Stimulated activated CD4-positive, alpha-beta T cell treated with anti-CD3 and anti-CD28 coated beads, Interleukin-12 subunit alpha, Interleukin-12 subunit beta, amount 100 ng/mL, for 48 hours (primary cell): Measurements from ENCODE around the gene SARM1.

Experiments
- DNase-seq, 3 donors: peaks; one replicate each; pipeline ENCODE4 v3.0.0-alpha.2; 2020; ENCODE audit warnings: low read depth in 2 of 3, low spot score in 1 of 3

SARM1 gene

GRCh38 chr17:28394337-28395116, 23.0 kb downstream of the SARM1 start:
- no peak for DNase-seq

- DNase-seq, result no peak
Measured at GRCh38 chr17:28395426-28395825, 23.9 kb downstream of the SARM1 start.

DNA sequence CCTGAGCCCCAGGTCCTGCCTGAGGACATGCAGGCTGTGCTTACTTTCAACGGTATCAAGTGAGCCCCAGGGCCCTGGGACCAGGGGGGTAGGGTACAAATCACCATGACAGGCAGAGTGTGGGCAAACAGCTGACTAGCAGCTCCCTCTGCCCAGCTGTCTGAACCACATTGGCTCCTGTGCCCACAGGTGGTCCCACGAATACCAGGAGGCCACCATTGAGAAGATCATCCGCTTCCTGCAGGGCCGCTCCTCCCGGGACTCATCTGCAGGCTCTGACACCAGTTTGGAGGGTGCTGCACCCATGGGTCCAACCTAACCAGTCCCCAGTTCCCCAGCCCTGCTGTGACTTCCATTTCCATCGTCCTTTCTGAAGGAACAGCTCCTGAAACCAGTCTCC, 24.5 kb downstream of the SARM1 start:
- no peak for DNase-seq

- no peak for DNase-seq
Measured at GRCh38 chr17:28396635-28397239, 25.2 kb downstream of the SARM1 start.

- DNase-seq, result no peak
Measured at GRCh38 chr17:28397275-28397674, 25.8 kb downstream of the SARM1 start.

DNA sequence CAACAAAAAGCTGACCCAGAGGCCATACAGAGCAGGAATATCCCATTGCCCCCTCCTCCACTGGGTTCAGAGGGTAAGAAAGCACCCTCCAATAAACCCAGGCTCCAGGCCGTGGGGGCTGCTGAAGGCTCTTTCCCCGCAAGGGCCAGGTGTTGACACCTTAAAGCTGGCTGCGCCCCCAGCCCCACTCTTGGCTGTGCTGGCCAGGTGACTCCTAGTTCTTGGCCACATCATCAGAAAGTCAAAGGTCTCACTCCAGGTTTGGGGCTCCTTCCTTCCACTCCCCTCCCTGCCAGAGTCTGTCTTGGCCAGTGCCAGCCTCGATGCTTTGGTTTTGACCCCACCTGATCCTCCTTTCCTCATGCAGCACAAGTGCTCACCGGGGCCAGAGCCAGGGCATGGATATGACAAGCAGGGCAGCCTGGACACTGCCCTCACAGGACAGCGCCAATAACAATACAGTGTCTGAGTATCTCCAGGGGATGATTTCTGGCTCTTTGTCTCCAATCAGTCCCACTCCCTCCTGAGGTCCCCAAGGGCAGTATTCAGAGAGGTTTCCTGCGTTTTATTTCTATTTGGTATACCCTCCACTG, 26.3 kb downstream of the SARM1 start:
- no peak for DNase-seq

DNA sequence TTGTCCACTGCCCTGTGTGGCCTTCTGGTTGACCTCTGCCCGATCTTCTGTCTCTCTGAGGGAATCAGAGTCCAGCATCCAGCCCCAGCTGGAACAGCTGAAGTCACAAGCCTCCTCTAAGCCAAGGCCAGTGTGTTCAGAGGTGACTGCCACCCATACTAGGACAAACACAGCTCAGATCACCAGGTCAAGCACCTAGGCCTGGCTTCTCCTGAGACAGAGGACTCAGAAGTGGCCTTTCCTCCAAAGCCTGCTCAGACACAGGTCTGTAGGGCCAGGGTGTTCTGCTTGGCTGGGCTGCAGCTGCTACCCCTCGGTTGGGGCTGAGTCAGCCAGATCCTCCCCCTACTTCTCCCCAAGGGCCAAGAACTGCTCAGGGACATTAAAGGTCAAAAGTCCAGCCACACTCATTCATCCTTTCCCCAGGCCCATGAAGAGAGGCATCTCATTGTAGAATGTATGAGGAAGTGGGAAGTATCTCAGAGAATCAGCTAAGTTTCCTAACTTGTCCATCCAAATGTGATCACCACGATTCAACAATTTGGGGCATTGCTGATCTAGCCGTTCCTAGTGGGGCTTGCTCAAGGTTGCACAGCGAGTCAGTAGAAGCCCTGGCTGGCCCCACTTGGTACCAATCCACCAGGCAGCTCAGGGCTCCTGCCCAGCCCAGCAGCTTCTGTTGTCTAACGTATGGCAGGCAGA, 26.9 kb downstream of the SARM1 start:
- DNase-seq, result no peak

DNA sequence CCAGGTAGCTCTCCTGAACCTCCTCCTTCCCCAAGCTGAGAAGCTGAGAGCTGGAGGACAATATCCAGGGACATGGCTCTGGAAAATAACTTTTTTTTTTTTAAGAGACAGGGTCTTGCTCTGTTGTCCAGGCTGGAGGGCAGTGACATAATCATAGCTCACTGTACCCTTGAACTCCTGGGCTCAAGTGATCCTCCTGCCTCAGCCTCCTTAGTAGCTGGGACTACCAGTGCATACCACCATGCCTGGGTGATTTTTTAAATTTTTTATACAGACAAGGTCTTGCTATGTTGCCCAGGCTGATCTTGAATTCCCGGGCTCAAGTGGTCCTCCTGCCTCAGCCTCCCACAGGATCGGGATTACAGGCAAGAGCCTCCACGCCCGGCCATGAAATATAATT, 28.3 kb downstream of the SARM1 start:
- DNase-seq, result no peak

GRCh38 chr17:28402224-28402630, 30.7 kb downstream of the SARM1 start:
- DNase-seq, result no peak

DNA sequence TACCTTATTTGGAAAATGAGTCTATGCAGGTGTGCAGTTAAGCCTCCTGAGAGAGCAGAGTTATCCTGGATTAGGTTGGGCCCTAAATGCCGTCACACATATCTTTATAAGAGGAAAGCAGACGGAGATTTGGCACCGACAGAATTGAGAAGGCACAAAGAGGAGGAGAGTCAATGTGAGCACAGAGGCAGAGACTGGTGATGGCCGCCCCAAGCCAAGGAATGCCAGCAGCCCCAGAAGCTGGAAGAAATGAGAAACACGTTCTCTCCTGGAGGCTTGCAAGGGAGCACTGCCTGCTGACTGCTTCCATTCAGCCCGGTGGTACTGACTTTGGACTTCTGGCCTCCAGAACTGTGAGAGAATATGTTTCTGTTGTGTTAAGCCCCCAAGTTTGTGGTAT, 31.4 kb downstream of the SARM1 start:
- no peak for DNase-seq

DNA sequence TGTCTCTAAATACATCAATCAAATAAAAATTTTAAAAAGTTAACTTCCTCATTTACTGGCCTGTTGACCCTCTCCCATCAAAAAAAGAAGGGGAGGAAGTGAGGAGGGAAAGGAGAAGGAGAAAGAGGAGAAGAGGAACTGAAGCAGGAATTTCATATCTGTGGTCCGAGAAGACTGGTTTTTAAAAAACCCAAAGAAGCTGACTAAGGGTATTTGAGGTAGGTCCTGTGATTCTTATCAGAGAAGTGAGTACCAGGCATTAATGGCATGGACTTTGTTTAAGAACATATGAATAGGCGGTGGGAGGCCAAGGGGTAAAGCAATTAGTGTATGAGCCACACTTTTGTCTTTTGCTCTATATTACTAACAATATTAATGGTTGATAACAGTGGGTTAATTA, 32.5 kb downstream of the SARM1 start:
- no peak for DNase-seq

GRCh38 chr17:28404461-28404811, 32.9 kb downstream of the SARM1 start:
- DNase-seq, result no peak

DNA sequence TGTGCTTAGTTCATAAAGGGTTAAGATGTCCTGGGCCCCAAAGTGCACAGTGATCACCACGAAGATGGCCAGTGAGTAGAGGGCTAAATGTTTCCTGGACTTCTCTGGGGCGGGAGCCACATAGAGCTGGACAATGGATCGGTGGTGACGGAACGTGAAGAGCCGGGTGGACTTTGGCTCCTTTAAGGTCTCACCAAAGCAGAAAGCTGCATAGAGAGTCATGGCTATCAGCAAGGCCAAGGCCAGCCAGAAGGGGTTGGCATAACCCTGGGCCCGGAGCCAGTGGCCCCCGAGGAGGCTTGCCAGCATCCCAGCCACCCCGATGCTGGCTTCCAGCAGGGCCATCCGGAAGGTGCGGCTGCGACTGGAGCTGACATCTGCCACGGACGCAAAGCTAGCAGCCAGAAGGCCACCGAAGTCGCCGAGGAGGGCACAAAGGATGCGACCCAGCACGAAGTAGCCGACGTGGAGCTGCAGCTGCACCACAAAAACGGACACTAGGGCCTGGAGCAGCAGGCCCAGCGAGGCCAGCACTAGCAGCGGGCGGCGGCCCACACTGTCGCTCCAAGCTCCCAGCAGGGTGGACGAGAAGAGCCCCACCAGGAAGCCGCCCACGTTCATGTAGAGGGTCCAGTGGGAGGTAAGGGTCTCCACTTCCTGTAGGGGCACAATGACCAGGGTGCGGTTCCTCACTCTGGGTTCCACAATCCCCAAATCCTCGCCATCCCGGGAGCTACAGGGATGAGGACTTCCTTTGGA, 33.5 kb downstream of the SARM1 start:
- DNase-seq, result no peak

DNA sequence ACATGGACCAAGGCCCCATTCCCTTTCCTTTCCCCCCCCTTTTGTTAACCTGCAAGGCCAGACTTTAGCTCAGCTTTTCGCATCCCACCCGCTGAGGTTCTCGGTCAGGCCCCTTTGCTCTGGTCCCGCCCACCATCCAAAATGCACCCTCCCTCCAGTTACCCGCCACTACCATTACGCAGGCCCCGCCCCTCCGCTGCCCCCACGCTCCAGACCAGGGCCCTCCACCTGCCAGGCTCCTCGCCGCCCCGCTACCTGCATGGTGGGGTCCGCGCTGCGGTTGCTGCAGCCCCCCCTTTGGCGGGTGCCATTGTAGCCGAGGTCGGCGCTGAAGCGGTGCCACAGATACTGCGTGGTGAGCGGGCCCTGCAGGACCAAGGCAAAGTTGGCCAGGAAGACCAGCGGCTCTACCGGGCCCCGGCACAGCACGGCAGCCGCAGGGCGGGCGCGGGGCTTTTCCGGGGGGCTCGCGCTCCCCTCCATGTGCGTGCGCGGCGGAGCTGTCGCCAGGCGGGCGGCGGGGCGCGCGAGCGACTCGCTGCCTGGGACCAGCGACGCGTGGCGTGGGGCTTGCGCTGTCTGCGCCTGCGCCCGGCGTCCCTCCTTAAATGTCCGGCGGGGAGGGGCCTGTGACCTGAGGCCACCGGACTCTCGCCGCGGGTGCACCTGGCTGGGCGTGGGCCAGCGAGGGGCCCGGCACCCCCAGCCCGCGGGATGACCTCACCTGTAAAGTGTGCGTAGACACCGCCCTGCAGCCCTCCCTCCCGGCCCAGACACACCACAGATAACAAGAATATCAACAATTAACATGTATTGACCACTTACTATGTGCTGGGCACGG, 34.4 kb downstream of the SARM1 start, which contains the start of gene SLC46A1:
Gene SLC46A1 (minus strand): TSS at position 581 of the 841 bp plus-strand sequence. CDS start 98 bp downstream, at position 483.
- DNase-seq, result peak in 2 of 3 donors; percentile 55 to 56

- no peak for DNase-seq
Measured at GRCh38 chr17:28406473-28406814, 35.0 kb downstream of the SARM1 start.

GRCh38 chr17:28407130-28407973, 35.9 kb downstream of the SARM1 start:
- DNase-seq, result no peak

DNA sequence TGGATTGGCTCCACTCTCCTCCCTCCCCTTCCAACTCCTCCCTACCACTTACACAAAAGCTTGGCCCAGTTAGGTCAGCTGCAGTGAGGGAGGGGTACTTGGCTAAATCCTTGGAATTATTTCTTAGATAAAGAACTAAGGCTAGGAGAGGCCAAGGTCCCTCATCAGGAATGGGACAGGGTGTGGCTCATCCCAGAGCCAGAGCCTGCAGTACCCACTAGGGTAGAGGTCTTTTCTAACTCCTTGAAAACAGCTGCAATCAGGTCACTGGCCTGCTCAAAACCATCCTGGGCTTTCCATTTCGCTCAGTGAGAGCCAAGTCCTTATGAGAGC, 36.4 kb downstream of the SARM1 start:
- DNase-seq, result no peak

- DNase-seq, result no peak
Measured at GRCh38 chr17:28412099-28412498, 40.6 kb downstream of the SARM1 start.

DNA sequence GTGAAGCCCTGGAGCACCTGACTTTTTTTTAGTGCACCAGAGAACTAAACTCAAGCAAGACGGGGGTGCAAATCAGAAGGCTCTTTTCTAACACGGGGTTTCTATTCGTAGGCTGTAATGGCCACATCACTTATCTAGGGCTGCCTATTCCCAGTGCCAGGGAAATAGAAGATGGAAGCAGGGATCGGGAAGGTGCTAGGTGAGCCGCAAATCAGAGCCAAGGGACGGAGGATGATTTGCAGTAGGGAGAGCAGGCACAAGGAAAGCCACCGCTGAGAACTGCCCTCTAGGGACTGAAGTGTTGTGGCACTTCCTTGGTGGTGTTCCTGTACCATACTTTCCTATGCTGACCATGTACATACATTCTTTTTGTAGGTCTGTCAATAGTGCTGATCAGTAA, 42.3 kb downstream of the SARM1 start:
- no peak for DNase-seq

GRCh38 chr17:28415886-28416285, 44.4 kb downstream of the SARM1 start:
- DNase-seq, result no peak
